ENCODE data around the gene KIAA1549.

- no peak for TF ChIP-seq POLR2A (IDR thresholded peaks at IDR 0.05)
- TF ChIP-seq, protein P1, sequence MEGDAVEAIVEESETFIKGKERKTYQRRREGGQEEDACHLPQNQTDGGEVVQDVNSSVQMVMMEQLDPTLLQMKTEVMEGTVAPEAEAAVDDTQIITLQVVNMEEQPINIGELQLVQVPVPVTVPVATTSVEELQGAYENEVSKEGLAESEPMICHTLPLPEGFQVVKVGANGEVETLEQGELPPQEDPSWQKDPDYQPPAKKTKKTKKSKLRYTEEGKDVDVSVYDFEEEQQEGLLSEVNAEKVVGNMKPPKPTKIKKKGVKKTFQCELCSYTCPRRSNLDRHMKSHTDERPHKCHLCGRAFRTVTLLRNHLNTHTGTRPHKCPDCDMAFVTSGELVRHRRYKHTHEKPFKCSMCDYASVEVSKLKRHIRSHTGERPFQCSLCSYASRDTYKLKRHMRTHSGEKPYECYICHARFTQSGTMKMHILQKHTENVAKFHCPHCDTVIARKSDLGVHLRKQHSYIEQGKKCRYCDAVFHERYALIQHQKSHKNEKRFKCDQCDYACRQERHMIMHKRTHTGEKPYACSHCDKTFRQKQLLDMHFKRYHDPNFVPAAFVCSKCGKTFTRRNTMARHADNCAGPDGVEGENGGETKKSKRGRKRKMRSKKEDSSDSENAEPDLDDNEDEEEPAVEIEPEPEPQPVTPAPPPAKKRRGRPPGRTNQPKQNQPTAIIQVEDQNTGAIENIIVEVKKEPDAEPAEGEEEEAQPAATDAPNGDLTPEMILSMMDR (IDR thresholded peaks at IDR 0.05): no peak
These were observed 30.2 kb upstream of the KIAA1549 start for GRCh38 chr7:139011373-139011772.
